SIG-M5 treated with dmso at 0.1 percent for 504 hours (cell line): Measurements from ENCODE around the gene SLC16A2.
"Not testable (repeated sequence)": the region's sequence is repeated elsewhere in the genome, so short reads cannot be mapped to it uniquely, and the experiment has no call there.

Experiments used
- DNase-seq: peaks from one replicate; lab custom pipeline; 2025; ENCODE audit not compliant: unreplicated experiment; lab: John Stamatoyannopoulos, UW

The SLC16A2 gene

DNA sequence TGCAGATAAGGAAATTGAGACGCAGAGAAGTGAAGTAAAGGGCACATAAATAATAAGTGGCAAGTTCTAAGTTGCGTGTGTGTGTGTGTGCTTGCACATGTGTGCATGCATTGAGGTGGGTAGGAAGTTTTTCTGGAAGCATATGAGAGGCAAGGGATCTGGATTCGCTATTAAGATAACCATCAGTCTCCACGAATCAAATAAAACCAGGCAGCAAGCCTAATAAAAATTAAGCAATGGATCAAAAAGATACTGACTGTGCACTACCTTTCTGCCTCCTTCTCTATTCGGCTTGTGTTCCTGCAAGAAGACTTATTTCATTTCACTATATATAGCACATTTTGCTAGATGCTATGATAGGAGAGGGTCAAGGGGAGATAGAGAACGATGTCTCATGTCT lies 23.8 kb downstream of the SLC16A2 start:
- DNase-seq: no peak

GRCh38 chrX:74446876-74447275 lies 25.6 kb downstream of the SLC16A2 start:
- no peak for DNase-seq

DNA sequence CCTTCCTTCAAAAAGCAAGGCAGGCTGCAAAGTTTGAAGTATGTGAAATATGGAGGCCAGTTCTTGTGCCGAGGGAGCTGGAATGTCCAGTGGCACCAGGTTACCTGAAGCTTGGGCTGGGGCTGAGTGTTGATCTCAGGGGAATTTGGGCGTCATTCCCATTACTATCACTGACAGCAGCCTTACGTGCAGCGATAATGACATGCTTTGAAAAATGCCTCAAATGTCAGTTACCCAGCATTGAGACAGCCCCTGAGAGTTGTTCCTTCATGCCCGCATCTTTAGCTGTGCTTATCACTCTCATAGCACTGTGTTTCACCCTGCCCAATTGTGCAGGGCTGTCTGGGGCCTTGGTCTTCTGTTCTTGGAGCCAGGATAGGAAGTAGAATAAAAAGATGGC lies 27.4 kb downstream of the SLC16A2 start:
- no peak for DNase-seq

GRCh38 chrX:74449322-74449936 lies 28.1 kb downstream of the SLC16A2 start:
- no peak for DNase-seq

DNA sequence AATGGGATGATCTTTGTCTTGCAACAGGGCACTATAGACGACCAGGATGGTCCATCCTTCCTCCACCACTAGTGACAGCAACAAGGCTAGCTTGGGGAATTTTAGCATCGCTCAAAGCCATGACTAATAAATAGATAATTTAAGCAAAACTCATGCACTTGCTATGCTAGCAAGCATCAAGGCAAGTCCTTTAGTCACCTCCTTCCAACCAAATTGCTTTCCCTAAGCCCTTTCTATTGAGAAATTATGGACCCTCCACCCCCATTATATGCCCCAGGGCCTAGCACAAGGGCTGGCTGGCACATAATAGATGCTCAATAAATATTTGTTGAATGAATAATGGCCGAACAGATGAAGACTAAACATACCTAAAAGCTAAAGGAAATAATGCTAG lies 28.6 kb downstream of the SLC16A2 start:
- DNase-seq: no peak

GRCh38 chrX:74450803-74451449 lies 29.6 kb downstream of the SLC16A2 start:
- DNase-seq: peak; percentile 78

GRCh38 chrX:74451450-74452198 lies 30.3 kb downstream of the SLC16A2 start:
- no peak for DNase-seq

DNA sequence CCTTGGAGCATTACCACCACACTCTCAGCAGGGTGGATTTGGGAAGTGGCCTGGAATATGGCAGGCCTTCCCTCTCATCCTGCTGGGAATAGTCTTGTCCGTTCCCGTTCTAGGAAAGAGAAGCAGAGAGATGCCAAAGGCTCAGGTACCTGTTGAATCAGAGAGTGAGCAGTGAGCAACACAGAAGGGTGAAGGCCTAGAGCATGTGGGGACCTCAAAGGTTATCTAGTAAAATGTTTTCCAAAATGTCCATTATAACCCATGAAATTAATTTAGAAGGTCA lies 30.8 kb downstream of the SLC16A2 start:
- DNase-seq: no peak

DNA sequence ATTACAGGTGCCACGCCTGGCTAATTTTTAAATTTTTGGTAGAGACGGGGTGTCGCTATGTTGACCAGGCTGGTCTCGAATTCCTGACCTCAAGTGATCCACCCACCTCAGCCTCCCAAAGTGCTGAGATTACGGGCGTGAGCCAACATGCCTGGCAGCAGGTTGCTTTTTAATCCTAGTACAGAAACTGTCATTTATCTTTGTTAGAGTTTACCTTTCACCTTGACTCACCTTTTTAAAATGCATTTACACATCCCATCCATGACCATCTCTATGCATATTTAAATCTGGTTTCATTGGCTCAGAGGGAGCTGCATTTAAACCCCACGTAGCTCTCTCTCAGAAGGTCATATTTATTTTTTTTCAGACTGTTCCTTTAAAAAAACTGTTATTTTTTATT lies 31.9 kb downstream of the SLC16A2 start:
- no peak for DNase-seq

GRCh38 chrX:74454233-74454632 lies 32.9 kb downstream of the SLC16A2 start:
- DNase-seq: not testable (repeated sequence)

DNA sequence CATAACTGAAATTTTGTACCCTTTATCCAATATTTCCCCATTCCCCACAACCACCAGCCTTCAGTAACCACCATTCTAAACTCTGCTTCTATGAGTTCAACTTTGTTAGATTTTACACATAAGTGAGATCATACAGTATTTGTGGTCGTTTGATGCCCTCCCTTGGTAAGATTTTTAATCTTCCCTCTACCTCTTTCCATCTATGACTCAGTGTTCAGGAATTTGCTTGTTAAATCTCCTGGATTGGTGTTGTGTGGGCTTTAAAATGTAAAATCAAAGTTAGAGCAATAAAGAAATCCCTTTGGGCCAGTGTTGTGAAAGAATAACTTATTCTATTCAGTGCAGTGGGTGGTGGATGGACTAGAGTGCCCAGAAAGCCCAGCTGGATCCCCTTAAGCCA lies 37.4 kb downstream of the SLC16A2 start:
- no peak for DNase-seq

DNA sequence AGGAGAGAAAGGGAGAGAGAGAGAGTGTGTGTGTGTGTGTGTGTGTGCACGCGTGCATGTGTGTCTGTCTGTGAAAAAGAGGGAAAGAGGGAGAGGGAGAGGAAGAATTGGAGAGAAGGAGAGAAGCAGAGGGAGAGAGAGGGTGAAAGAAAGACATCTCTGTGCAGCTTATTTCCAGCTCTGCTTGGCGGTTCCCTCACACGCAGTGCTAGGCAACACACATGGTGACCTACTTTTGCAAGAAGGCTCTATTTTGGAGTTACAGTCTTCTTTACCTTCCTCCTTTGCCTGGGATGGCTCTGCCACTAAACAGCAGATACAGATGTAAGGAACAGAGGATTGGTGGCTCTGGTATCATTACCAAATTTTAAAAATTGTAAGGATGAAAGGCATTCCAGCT lies 40.1 kb downstream of the SLC16A2 start:
- DNase-seq: no peak

GRCh38 chrX:74464722-74465121 lies 43.4 kb downstream of the SLC16A2 start:
- no peak for DNase-seq

- DNase-seq: no peak
These were observed 44.1 kb downstream of the SLC16A2 start for GRCh38 chrX:74465424-74465823.

GRCh38 chrX:74467656-74468055 lies 46.4 kb downstream of the SLC16A2 start:
- DNase-seq: no peak

DNA sequence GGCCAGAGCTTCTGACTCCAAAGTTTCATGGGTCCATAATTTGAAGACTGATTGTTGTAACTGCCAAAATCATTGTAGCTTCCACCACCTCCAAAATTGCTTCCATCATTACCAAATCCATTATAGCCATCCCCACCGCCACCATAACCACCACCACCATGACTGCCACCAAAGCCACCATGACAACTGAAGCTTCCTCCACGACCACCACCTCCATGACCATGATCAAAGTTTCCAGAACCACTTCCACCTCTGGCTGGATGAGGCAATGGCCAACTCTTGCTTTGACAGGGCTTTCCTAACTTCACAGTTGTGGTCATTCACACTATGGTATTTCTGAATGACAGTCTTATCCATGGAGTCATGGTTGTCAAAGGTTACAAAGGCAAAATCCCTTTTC lies 51.8 kb downstream of the SLC16A2 start:
- DNase-seq: not testable (repeated sequence)

DNA sequence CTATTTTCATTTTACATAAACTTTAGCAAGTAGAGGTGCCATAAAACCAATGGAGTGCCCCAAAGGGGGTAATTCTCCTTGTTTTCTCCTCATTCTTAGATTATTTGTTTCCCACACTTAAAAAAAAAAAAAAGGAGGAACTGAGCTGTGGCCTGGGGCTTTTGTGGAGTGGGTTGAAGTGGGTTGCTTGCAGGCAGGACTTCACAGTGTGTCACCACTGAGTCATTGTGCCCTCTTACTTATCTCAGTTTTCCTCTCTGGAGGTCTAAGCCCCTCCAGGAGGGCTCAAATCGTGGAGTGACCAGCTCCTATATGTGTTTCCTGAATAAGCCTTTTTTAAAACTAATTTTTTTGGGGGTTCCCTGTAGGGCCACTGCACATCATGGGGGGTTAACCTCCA lies 69.0 kb downstream of the SLC16A2 start:
- no peak for DNase-seq

GRCh38 chrX:74492720-74493201 lies 71.5 kb downstream of the SLC16A2 start:
- DNase-seq: no peak

- DNase-seq: no peak
These were observed 72.5 kb downstream of the SLC16A2 start for GRCh38 chrX:74493806-74494205.

- no peak for DNase-seq
These were observed 77.6 kb downstream of the SLC16A2 start for GRCh38 chrX:74498924-74499323.

- no peak for DNase-seq
These were observed 78.8 kb downstream of the SLC16A2 start for GRCh38 chrX:74500067-74500466.

DNA sequence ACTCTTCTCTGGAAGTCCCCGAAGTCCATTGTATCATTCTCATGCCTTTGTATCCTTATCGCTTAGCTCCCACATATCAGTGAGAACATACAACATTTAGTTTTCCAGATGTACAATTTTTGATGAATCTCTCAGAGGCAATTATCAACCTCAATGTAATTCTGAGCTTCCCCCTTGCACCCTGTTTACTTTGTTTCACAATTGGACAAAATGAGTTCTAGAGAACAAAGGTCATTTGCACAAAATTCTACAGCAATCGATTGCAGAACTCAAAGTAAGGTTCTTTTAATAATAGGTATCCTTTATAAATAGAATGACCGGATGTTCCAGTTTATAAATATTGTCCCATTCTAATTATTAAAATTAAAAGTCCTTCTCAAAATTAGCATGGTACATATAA lies 79.3 kb downstream of the SLC16A2 start:
- DNase-seq: no peak
